CD8-positive, alpha-beta memory T cell (primary cell): ENCODE measurements around the gene TAOK2. TPM values are rescaled to one million over a fixed set of nuclear protein-coding genes. Genes with fewer than 3 reads are reported as not detected.

Experiments used
- CTCF ChIA-PET: fragments of 350-600 bp; sonication (Branson Sonifier 250); formaldehyde crosslinking; loops from one replicate; lab custom pipeline; 2021; ENCODE audit warnings: antibody characterized with exemption; lab: Charles Lee
- POLR2A ChIA-PET: fragments of 350-600 bp; sonication (Branson Sonifier 250); formaldehyde crosslinking; loops from one replicate; lab custom pipeline; 2021; ENCODE audit warnings: antibody characterized with exemption; lab: Charles Lee
- DNase-seq, 5 donors: peaks; one replicate each; pipeline versions ENCODE4 v3.0.0 to v3.0.0-alpha.2; 2020 to 2022; ENCODE audit warnings: mixed read lengths in 1 of 5
- H3K27ac ChIP-seq: one replicate; pipeline ENCODE4 v1.7.0; 2013; ENCODE audit warnings: low read depth, mild to moderate bottlenecking, low read length, moderate library complexity
- H3K27me3 ChIP-seq: 2 replicates; pipeline ENCODE4 v1.7.0; 2013; ENCODE audit warnings: low read length, mild to moderate bottlenecking; ENCODE audit not compliant: insufficient read depth, poor library complexity, severe bottlenecking
- H3K36me3 ChIP-seq: 2 replicates; pipeline ENCODE4 v1.7.0; 2013; ENCODE audit warnings: mild to moderate bottlenecking, low read length, moderate library complexity; ENCODE audit not compliant: insufficient read depth
- H3K4me1 ChIP-seq: 2 replicates; pipeline ENCODE4 v1.7.0; 2013; ENCODE audit warnings: mild to moderate bottlenecking, low read length, moderate library complexity; ENCODE audit not compliant: insufficient read depth
- H3K4me3 ChIP-seq: 2 replicates; pipeline ENCODE4 v1.7.0; 2013; ENCODE audit warnings: mild to moderate bottlenecking, low read length
- H3K9me3 ChIP-seq: 2 replicates; pipeline ENCODE4 v1.7.0; 2013; ENCODE audit warnings: mild to moderate bottlenecking, low read length
- H3K27ac Mint-ChIP-seq, 8 donors: one replicate each; pipeline ENCODE4 v1.8.0; 2020 to 2021; ENCODE audit warnings: mixed read lengths in 8 of 8, mild to moderate bottlenecking in 6 of 8, inconsistent platforms in 3 of 8, moderate library complexity in 3 of 8
- H3K27me3 Mint-ChIP-seq, 2 donors: one replicate each; pipeline ENCODE4 v1.8.0; 2020 to 2021; ENCODE audit warnings: mixed read lengths in 2 of 2, mild to moderate bottlenecking in 1 of 2, moderate library complexity in 1 of 2
- H3K36me3 Mint-ChIP-seq, 3 donors: one replicate each; pipeline ENCODE4 v1.8.0; 2020 to 2021; ENCODE audit warnings: mixed read lengths in 3 of 3, inconsistent platforms in 1 of 3, mild to moderate bottlenecking in 1 of 3
- H3K4me1 Mint-ChIP-seq, 3 donors: one replicate each; pipeline ENCODE4 v1.8.0; 2020 to 2021; ENCODE audit warnings: mixed read lengths in 3 of 3, inconsistent platforms in 1 of 3, mild to moderate bottlenecking in 1 of 3
- H3K4me3 Mint-ChIP-seq, 7 donors: one replicate each; pipeline ENCODE4 v1.8.0; 2020 to 2021; ENCODE audit warnings: mixed read lengths in 7 of 7, mild to moderate bottlenecking in 6 of 7, moderate library complexity in 4 of 7, inconsistent platforms in 2 of 7
- H3K9me3 Mint-ChIP-seq, 5 donors: one replicate each; pipeline ENCODE4 v1.8.0; 2020 to 2022; ENCODE audit warnings: mixed read lengths in 5 of 5, mild to moderate bottlenecking in 3 of 5, moderate library complexity in 2 of 5, inconsistent platforms in 1 of 5
- polyA plus RNA-seq: library from polyadenylated mRNA; unstranded; fragments of 300-500 nt; fragmentation: Illumina TruSeq; gene quantifications from one replicate; pipeline ENCODE4 v1.2.3, GENCODE V29; 2021
- total RNA-seq, 2 experiments: library from RNA; stranded (reverse); gene quantifications; one replicate each; pipeline ENCODE4 v1.2.3, GENCODE V29; 2021

TAOK2 gene
- total and polyA plus RNA-seq, 3 experiments from 2014 or later: 7.1 to 44.3 (median 41.8) TPM

DNA sequence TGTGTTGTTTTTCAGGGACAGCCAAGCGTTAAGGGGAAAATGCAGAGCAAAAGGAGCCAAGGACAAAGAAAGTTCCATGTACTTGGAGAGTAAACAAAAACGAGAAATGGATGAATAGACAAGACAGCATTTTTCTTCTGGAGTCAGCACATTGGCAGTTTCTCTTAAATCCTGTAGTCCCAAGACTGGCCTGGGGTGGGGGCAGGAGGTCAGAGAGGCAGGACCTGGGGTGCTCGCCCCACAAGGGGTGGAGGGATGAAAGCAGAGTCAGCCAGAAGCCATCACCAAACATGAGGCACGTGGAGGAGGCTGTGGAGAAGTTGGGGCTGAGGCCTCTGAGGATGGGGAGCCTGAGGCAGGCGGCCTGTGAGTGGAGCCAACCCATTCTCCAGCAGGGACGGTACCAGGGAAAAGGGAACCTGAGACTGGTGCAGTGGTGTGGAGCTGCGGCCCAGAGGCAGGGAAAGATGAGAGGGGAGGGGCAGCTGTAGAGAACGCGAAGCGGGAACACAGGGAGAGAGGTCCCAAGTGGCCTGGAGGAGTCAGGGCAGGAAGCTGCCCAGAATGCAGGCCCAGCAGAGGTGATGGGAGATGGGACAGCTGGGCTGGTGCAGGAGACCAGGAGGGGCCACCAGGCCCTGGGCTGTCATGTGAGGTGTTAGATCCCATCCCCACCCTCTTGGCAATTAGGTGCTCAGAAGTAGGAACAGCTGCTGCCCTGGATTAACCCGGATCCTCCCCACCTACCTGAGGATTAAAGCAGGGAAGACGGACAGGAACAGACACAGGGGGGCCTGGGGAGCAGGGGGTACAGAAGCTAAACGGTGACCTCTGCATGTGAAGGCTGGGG is 54.1 kb downstream of the TAOK2 start:
- Histone ChIP-seq H3K4me1 (peaks cover 4% of the 10 kb centered on the region), H3K36me3 (no peaks in the 10 kb centered on the region), H3K27ac (no peak overlapping the region), H3K4me3 (no peak overlapping the region), H3K27me3 (peaks cover 36% of the 10 kb centered on the region), H3K9me3 (no peaks in the 10 kb centered on the region)
- Mint-ChIP-seq H3K4me1 (peaks cover 0 to 10% (median 5%) of the 10 kb centered on the region in 3 donors), H3K27ac (no peak overlapping the region), H3K9me3 (no peaks in the 10 kb centered on the region), H3K36me3 (peaks cover 0 to 5% (median 0%) of the 10 kb centered on the region in 3 donors), H3K27me3 (peaks cover 43 to 54% of the 10 kb centered on the region in 2 donors), H3K4me3 (no peak overlapping the region)
- CTCF ChIA-PET: no interaction called here
- no peak for DNase-seq
- POLR2A ChIA-PET: no interaction called here

DNA sequence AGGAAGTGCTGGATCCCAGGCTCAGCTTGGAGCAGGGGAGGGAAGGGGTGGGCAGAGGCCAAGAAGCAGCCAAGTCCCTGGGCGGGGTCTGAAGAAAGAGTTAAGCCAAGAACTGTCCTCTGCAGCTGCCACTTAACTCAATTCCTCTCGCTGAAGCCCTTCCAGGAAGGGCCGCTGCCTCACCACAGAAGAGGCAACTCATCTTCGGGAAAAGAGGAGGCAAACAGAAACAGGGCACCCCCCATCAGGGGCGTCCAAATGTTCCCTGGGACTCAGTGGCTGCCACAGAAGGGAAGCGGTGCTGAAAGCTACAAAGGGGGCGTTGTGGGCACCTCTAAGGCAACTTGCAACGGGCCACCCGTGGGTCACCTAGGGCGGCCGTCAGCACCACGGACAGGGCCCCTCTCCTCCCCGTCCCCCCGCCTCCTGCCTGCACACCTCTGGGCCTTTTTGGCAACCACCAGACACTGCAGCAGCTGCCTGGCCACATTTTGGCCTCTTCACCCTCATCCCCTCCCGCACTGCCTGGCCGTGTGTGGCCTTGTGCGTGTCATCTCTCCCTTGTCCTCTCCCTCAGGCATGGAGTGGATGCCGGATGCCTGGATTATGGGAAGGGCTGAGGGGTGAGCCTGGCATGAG is 54.9 kb downstream of the TAOK2 start:
- Mint-ChIP-seq H3K27me3 (peaks cover 44 to 58% of the 10 kb centered on the region in 2 donors), H3K36me3 (peaks cover 0 to 5% (median 0%) of the 10 kb centered on the region in 3 donors), H3K9me3 (no peaks in the 10 kb centered on the region), H3K4me3 (no peak overlapping the region), H3K4me1 (peaks cover 0 to 10% (median 5%) of the 10 kb centered on the region in 3 donors), H3K27ac (no peak overlapping the region)
- Histone ChIP-seq H3K36me3 (no peaks in the 10 kb centered on the region), H3K27ac (no peak overlapping the region), H3K9me3 (no peaks in the 10 kb centered on the region), H3K27me3 (peaks cover 40% of the 10 kb centered on the region), H3K4me1 (peaks cover 4% of the 10 kb centered on the region), H3K4me3 (no peak overlapping the region)
- POLR2A ChIA-PET: no interaction called here
- CTCF ChIA-PET: no interaction called here
- DNase-seq: no peak

DNA sequence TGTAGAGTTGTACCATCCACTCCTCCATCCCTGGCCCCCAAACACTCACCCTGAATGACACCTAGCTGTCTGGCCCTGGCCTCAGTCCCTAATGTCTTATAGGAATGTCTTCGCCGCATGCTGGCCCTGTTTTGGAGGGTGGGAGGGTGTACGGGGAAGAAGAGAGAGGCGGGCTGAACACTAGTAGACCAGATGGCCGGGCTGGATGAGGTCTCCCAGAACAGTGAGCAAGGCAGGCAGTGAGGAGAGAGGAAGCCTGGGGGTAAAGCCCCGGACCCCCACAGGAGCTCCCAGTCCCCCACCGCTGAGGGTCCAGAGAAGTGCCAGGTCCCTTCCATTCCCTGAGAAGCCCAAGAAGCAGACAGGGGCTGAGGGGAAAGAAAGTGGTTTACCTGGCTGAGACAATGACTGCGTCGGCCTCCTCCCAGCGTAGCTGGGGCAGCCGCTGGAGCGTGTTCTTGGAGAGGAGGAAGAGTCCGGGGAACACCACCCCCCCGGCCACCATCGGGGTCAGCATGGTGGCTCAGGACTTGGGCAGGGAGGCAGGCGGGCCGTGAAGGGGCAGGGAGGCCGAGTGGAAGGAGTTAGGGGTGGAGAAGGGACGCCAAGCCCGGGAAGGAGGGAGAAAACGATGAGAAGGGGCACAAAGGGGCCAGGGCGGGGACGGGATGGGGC is 56.5 kb downstream of the TAOK2 start:
- Mint-ChIP-seq H3K9me3 (no peaks in the 10 kb centered on the region), H3K36me3 (peaks cover 0 to 5% (median 0%) of the 10 kb centered on the region in 3 donors), H3K27ac (no peak overlapping the region), H3K4me3 (peak overlapping the region in 3 of 7 donors; percentile 17 to 39 (median 35)), H3K4me1 (peaks cover 0 to 10% (median 5%) of the 10 kb centered on the region in 3 donors), H3K27me3 (peaks cover 46 to 60% of the 10 kb centered on the region in 2 donors)
- H3K4me3 ChIP-seq: no peak overlapping the region
- no peak for DNase-seq
- no peaks in the 10 kb centered on the region for H3K9me3 ChIP-seq
- ChIA-PET POLR2A (no interaction called here), CTCF (no interaction called here)
- H3K36me3 ChIP-seq: no peaks in the 10 kb centered on the region
- H3K27me3 ChIP-seq: peaks cover 44% of the 10 kb centered on the region
- H3K4me1 ChIP-seq: peaks cover 4% of the 10 kb centered on the region
- H3K27ac ChIP-seq: no peak overlapping the region

DNA sequence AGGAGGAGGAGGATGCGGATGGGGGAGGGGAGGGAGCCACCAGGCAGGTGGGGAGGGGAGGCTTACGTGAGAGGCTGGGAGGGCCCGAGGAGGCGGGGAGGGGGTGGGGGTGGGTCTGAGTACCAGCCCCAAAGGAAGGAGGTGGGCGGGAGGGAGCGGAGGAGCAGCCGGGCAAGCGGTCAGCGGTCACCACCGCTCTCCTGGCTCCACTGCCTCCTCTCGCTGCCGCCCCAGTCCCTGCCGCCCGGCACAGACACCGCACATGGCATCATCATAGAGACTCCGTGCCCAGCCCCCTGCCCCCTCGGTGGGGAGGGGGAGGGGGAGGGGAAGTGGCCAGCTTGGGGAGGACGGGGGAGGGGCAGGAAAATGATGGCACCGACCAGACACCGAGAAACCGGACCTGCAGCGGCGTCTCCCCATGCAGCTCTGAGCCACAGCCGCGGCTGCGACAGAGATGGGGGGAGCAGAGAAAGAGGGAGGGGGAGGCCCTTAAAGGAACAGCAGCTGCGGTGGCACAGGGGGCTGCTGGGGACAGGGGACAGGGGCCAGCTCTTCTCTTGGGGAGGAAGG is 57.3 kb downstream of the TAOK2 start, which contains the start of gene TLCD3B:
Gene TLCD3B (minus strand): TSS at position 431 of the 573 bp plus-strand sequence. CDS start 744 bp downstream, outside the sequence.
- POLR2A ChIA-PET: no interaction called here
- DNase-seq: no peak
- peak within 1 kb of the TSS in 3 of 8 donors; percentile 43 to 64 (median 57) for H3K27ac Mint-ChIP-seq
- H3K4me1 ChIP-seq: peaks cover 4% of the 10 kb centered on the region
- no peaks in the 10 kb centered on the region for H3K9me3 Mint-ChIP-seq
- CTCF ChIA-PET: interaction anchor here (0.8 to 3.7 kb wide), 7 partner anchors 8 to 339 kb away, joined by 3 to 19 read pairs (median 3); partner anchors contain the start of genes C16orf92 and TBX6
- H3K4me1 Mint-ChIP-seq: peaks cover 0 to 10% (median 5%) of the 10 kb centered on the region in 3 donors
- no peak within 1 kb of the TSS for H3K4me3 ChIP-seq
- H3K4me3 Mint-ChIP-seq: peak within 1 kb of the TSS in 5 of 7 donors; percentile 36 to 75 (median 54)
- peaks cover 0 to 5% (median 0%) of the 10 kb centered on the region in 3 donors for H3K36me3 Mint-ChIP-seq
- peaks cover 44 to 64% of the 10 kb centered on the region in 2 donors for H3K27me3 Mint-ChIP-seq
- no peaks in the 10 kb centered on the region for H3K9me3 ChIP-seq
- H3K27me3 ChIP-seq: peaks cover 44% of the 10 kb centered on the region
- no peak within 1 kb of the TSS for H3K27ac ChIP-seq
- H3K36me3 ChIP-seq: no peaks in the 10 kb centered on the region

DNA sequence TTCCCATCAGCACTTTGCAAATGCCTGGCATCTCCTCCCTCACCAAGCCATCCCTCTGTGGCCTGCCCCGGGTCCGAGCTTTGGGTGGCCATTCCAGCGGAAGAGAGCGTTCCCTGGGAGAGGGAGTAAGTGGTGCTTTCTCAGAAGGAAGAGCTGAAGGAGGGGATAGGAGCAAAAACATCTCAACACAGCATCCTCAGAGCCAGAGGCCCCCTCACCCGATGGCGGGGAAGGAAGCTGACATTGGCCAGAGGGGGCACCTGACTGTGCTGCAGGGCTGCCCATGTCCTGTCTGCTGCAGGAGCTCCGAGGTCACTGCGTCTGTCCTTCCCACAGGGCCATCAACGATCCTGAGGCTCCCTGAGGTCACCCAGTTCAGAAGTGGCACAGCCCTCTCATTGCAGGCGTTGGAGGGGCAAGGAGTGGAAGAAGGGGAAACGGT is 57.8 kb downstream of the TAOK2 start:
- Mint-ChIP-seq H3K9me3 (no peaks in the 10 kb centered on the region), H3K27me3 (peaks cover 43 to 65% of the 10 kb centered on the region in 2 donors), H3K27ac (no peak overlapping the region), H3K4me1 (peaks cover 0 to 10% (median 5%) of the 10 kb centered on the region in 3 donors), H3K36me3 (peaks cover 0 to 5% (median 0%) of the 10 kb centered on the region in 3 donors), H3K4me3 (peak overlapping the region in 1 of 7 donors; percentile 36)
- Histone ChIP-seq H3K4me1 (peaks cover 4% of the 10 kb centered on the region), H3K4me3 (no peak overlapping the region), H3K9me3 (no peaks in the 10 kb centered on the region), H3K27ac (no peak overlapping the region), H3K27me3 (peaks cover 44% of the 10 kb centered on the region), H3K36me3 (no peaks in the 10 kb centered on the region)
- ChIA-PET POLR2A (interaction anchor here (0.7 kb wide), 1 partner anchor 329 kb away, joined by 3 read pairs; no protein-coding TSS in a partner anchor), CTCF (interaction anchor here (0.8 to 3.7 kb wide), 16 partner anchors 9 to 340 kb away, joined by 3 to 19 read pairs (median 3); partner anchors contain the start of genes C16orf92 and TBX6)
- DNase-seq: no peak

DNA sequence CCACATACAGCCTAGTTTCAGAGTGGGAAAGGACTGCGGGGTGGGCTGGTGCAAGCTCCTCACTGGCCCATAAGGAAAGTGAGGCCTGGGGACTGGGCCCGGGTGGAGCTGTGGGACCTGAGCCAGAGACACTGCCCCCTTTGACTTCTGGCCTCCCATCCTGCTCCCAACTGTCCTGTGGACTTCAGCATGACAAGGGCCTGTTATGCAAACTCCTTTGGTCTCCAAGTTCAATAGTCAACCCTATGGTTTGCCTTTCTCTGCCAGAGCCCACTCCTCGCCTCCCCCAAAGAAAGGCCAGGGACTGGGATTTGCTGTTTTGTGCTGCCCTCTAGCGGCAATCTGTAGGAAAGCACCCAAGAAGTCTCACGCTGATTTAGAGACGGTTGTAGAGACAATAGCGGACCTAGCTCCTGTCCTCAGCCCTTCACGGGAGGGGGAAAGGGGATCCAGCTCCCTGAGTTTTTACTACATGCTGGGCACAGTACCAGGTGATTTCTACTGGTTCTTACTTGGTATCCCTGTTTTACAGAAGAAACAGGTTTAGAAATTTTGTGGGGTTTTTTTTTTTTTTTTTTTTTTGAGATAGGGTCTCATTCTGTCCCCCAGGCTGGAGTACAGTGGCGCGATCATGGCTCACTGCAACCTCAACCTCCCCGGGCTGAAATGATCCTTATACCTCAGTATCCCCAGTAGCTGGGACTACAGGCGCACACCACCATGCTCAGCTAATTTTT is 58.6 kb downstream of the TAOK2 start:
- no peak overlapping the region for H3K4me3 ChIP-seq
- peak overlapping the region in 2 of 8 donors; percentile 43 to 64 for H3K27ac Mint-ChIP-seq
- CTCF ChIA-PET: interaction anchor here (0.6 to 3.7 kb wide), 24 partner anchors 11 to 390 kb away, joined by 3 to 19 read pairs (median 4); partner anchors contain the start of gene TBX6
- peaks cover 4% of the 10 kb centered on the region for H3K4me1 ChIP-seq
- no peaks in the 10 kb centered on the region for H3K9me3 ChIP-seq
- H3K36me3 ChIP-seq: no peaks in the 10 kb centered on the region
- peaks cover 0 to 10% (median 5%) of the 10 kb centered on the region in 3 donors for H3K4me1 Mint-ChIP-seq
- no peaks in the 10 kb centered on the region for H3K9me3 Mint-ChIP-seq
- H3K27me3 ChIP-seq: peaks cover 44% of the 10 kb centered on the region
- peaks cover 0 to 4% (median 0%) of the 10 kb centered on the region in 3 donors for H3K36me3 Mint-ChIP-seq
- DNase-seq: peak; percentile 38 to 70 (median 53)
- peak overlapping the region in 5 of 7 donors; percentile 34 to 75 (median 54) for H3K4me3 Mint-ChIP-seq
- POLR2A ChIA-PET: interaction anchor here (0.5 to 0.7 kb wide), 4 partner anchors 174 to 330 kb away, joined by 3 to 8 read pairs (median 6); no protein-coding TSS in a partner anchor
- H3K27me3 Mint-ChIP-seq: peaks cover 35 to 59% of the 10 kb centered on the region in 2 donors
- no peak overlapping the region for H3K27ac ChIP-seq
